C4-2B (cell line): ENCODE data around the gene RELB.

Experiments used
- H3K27ac ChIP-seq: fragments of 450-650 bp; 2 replicates; pipeline ENCODE4 v1.5.1; 2017
- CTCF ChIP-seq: fragments of 450-650 bp; conservative IDR thresholded peaks from 2 replicates; pipeline ENCODE4 v1.5.1; 2017; ENCODE audit warnings: mild to moderate bottlenecking
- ZFX ChIP-seq: fragments of 450-650 bp; IDR thresholded peaks from 2 replicates; pipeline ENCODE4 v1.6.1; 2017

The RELB gene

GRCh38 chr19:45050036-45050435 is 48.8 kb downstream of the RELB start:
- no peak overlapping the region for H3K27ac ChIP-seq
- TF ChIP-seq CTCF (no peak), ZFX (no peak)

- TF ChIP-seq CTCF (no peak), ZFX (no peak)
- H3K27ac ChIP-seq, result no peak overlapping the region
Observed at GRCh38 chr19:45051929-45052579, 50.8 kb downstream of the RELB start.

DNA sequence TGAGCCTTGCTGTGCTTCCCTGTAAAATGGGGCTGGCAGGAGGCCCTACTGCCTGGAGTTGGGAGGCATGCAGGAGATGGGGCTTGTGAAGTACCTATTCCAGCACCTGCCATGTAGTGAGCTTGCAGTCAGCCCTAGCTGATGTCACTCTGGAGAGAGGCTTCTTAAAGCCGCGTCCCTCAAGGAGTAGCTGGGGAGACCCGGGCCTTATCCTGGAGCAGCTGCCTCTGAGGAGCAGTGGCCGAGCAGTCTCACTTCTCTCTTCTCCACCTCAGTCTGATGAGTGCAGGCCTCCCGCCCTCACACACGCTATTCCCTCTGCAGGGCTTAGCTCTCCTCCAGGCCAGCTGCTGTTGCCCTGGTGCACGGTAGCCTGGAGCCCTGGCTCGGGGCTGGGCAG is 55.6 kb downstream of the RELB start:
- no peak overlapping the region for H3K27ac ChIP-seq
- TF ChIP-seq ZFX (no peak), CTCF (no peak)

GRCh38 chr19:45057444-45057843 is 56.2 kb downstream of the RELB start:
- no peak for TF ChIP-seq CTCF
- no peak overlapping the region for H3K27ac ChIP-seq

GRCh38 chr19:45058622-45059159 is 57.4 kb downstream of the RELB start:
- TF ChIP-seq CTCF (no peak), ZFX (no peak)
- H3K27ac ChIP-seq, result no peak overlapping the region

DNA sequence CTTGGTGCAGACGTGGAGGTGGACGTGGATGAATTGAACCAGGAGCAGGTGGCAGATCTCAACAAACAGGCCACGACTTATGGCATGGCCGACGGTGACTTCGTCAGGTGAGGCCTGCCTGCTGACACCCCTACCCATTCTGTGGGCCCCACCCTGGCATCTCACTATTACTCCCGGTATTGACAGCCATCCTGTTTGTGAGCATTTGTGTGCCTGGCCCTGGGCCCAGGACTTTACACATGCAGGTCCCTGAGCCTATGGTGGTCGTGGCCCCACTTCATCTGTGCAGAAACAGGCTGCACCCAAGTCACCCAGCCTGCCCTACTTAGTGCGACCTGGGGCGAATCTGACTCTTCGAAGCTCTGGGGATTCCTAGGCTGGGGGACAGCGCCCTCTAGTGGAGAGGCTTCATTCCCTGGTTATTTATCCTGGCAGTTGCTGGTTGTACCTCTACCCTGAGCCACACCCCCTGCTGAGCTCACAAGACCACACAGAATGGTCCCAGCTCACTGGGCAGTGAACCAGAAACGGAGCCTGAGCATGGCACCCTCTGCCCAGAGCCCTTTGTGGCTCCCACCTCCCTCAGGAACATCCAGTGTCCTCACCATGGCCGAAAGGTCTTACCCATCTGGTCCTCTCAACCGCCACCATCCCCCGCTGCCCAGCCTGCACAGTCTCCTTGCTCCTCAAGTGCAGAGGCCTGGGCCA is 58.1 kb downstream of the RELB start:
- TF ChIP-seq CTCF (peak; percentile 83), ZFX (no peak)
- H3K27ac ChIP-seq, result no peak overlapping the region

DNA sequence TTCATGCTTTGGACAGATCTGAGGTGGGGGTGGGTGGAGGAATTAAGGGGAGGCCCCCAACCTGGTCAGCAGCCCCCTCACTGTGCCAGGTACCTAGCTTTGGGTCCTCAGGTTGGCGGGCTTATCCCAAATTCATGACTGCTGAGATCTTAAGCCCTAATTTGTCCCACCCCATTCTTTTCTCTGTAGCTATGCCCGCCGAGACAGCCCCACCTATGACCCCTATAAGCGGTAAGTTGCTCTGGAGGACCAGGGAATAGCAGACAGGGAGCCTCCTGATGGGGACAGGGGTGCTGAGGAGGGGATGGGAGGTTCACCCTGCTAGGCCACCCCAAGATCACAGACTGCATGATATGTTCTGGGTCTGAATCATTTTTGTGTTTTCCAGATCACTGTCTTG is 60.7 kb downstream of the RELB start:
- TF ChIP-seq ZFX, result no peak
- no peak for TF ChIP-seq CTCF

More for the DNA sequence above, 60.7 kb downstream of the RELB start:
- no peak overlapping the region for H3K27ac ChIP-seq
